GM21786 (cell line): ENCODE results near the gene FECH.
"Not testable (repeated sequence)": the region's sequence is repeated elsewhere in the genome, so short reads cannot be mapped to it uniquely, and the experiment has no call there.

ENCODE experiments used
- ATAC-seq: cut with Tn5 transposase; IDR thresholded peaks from one replicate; pipeline ENCODE4 v1.9.1; 2021; ENCODE audit not compliant: unreplicated experiment

FECH gene

DNA sequence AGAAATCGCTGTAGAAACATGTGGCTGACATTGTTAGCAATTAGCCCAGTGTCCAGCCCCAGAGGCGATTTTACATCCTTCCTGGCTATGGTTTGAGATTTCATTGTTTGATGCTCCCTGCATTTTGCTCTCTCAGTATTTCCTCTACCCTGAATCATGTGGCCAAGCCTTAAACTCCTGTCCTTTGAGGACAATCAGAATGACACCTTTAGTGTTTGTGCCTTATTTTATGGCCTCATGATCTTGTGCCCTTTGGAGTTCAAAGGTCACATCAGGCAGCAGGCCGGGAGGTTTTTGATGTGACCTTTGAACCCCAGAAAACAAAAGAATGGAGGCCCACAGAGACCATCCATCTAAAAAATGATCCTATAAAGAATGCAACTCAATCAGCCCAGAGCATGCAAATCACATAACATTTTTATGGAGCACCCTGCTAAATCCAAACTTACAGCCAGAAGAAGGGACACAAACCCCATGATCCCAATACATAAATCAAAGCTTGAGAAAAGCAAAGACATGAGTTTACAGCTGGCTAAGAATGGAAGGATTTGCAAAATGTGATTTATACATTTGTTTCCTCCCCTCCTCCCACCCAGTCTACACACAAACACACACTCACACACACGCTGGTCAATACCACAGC is 52.5 kb downstream of the FECH start:
- no peak for ATAC-seq

DNA sequence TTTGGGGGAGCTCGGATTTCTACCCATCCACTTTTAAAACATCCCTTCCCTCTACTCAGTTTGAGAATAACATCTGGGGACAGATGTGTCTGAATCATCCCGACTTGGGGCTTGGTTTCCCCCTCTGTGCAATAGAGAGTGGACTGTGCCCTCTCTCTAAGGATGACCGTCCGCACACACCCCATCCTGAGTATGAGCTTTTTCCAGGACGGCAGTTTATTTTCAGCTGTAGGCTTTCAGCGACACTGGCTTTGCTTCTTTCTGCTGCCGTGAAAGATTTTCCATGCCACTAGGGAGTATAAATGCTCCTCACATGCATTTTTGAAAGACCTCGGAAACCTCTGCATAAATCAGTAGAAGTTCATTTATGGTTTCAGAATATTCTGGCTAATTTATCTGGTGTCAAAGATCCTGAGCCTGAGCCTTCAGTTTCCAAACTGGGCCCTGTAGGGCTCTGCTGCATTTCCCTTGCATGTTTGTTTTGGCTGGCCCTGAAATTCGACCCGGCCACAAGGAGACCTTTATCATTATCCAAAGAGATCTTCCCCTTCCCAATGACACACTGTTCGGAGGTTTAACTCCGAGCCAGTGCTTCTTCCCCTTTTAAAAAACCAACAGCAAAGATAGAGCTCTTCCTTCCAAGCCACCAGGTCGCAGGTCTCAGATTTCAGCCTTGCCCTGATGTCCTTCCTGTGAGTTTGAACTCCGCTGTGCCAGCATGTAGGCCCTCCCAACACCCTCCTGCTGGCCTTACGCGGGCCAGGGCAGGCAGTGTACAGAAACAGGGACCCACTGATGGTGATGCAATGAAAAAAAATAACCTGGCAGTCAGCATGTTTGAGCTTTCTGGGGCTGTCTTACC is 53.3 kb downstream of the FECH start:
- ATAC-seq, result no peak

DNA sequence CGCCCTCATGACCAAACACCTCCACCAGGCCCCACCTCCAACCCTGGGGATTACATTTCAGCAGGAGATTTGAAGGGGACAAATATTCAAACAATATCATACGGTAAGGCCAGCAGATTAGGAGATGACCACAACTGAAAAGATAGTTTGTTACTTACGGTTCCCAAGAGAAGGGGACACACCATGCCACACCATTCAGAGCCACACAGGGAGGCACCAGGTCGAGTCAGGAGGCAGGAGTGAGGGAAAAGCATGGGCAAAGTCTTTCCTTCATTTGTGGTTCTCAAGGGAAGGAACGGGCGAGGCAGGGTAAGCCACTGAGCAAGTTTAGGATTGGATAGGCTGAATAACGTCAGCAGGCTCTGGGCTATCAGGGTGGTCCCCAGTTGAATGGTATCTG is 57.4 kb downstream of the FECH start:
- no peak for ATAC-seq

DNA sequence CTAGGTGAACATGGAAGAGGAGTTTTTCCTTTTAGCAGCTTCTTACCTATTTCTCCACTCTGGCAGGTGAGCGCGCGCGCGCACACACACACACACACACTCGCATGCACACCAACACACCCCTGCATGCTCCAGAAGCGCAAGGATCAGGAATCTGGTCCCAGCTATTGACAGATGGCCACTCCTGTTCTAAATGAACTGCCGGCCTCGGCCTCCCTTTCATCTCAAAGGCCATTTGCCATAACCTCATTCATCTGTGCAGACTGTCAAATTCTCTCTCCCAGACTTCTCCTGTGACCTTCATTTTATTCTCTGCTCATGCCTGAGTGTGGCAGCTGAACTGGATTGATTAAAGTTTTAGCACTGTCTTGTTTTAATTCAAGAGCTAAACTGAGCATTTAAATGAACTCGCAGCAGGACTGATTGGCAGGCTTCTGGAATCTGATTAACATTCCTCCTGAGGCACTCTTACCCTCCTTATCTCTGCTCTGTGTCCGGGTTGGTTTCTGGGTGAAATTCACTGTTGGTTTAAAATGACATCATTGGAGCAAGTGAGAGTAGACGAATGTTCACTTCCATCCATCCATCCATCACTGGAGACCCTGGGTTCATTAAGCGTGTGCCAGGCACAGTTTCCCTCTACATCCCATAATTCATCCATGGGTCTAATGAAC is 58.8 kb downstream of the FECH start:
- no peak for ATAC-seq

DNA sequence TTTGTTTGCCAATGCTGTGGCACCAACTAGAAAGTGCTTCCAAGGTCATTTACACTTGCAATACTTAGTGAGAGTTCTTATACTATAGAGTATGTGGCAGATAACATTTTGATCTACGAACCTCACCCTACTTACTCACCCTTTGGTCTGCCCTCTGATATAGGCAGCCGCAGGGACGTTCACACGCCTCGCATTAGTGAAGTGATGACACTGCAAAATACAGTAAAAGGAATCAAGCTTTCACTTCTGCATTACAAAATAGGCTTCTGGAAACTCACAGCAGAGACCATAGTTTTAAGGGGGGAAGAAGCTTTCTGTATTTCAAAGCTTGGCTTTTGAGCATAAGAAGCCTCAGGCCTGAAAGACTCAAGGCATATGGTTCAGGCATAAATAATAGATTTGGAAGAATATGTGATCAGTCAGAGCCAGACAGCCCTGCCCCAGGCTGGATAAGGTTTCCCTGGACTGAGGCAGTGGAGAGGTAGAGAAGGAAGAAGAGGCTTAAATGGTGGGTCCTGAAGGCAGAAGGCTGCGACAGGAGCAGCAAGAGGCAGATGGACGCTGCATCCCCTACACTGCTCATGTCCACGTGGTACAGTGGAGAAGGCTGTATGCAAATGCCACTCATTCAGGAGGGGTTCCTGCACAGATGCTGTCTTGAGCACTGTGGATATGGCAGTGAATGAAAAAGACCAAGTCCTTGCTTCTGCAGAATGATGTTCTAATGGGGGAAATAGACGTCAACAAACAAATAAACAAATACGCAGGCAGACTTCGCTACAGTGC is 63.1 kb downstream of the FECH start:
- ATAC-seq, result peak; percentile 78

DNA sequence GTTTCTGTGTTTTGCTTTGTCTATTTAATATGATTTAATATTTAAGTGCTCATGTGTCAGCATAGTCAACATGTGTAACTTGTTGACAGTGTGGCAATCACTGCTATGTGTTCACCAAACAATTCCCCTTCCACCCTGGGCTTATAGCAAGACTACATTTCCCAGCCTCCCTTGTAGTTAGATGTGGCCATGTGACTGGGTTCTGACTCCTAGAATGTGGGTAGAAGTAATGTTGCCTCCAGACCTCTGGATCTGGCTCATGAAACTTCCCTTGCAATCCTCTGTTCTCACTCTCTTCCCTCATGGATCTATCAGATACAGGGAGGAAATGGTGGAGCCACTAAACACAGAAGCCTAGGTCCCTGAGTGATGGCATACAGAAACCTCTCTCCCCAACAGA is 64.2 kb downstream of the FECH start:
- not testable (repeated sequence) for ATAC-seq

DNA sequence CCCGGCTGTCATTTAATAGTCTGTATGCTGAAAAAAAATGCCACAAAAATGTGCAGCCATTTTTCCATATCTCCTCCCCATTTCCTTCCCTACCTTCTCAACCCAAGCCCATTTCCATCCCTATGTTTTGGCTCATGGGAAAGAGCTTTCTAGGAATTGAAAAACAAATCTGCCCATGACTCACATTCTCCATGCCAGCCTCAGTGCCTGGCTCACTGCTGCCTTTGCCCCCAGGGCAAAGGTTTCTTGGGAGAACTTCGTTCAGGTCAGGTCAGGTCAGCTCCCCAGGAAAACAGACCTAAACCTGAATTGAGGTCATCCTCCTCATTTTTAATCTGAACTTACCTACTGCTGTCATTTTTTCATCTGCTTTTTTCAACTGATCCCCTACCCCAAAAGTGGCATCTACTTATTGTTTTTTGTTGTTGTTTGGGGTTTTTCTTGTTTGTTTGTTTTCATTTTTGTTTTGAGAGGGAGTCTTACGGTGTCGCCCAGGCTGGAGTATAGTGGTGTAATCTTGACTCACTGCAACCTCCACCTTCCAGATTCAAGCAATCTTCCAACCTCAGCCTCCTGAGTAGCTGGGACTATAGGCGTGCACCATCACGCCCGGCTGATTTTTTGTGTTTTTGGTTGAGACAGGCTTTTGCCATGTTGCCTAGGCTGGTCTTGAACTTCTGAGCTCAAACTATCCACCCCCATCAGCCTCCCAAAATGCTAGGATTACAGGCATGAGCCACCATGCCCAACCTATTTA is 66.7 kb downstream of the FECH start:
- ATAC-seq, result no peak

DNA sequence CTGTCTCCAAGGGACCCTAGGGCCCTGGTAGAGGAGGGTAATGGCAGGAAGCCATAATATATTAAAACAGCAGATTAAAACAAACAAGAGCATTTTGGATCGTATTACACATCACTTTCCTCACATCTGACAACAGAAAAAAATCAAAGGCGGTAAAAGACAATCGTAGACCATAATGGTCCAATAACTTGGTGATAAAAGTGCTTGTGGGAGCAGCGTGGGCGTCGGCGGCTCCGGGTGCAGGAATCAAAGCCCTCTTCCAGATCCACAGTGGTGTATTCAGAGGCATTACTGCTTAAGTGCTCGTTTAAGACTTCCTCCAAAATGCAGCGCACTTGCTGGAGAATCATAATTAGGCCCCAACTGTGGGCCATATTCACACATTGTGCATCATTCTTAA is 68.0 kb downstream of the FECH start:
- ATAC-seq, result no peak

DNA sequence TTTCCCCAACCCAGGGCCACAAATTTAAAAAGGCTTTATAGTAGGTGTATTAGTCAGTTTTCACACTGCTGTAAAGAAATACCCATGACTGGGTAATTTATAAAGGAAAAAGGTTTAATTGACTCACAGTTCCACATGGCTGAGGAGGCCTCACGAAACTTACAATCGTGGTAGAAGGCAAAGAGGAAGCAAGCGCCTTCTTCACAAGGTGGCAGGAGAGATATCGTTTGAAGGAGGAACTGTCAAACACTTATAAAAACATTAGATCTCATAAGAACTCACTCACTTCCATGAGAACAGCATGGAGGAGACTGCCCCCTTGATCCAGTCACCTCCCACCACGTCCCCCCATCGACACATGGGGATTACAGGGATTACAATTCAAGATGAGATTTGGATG is 70.4 kb downstream of the FECH start:
- ATAC-seq, result no peak

DNA sequence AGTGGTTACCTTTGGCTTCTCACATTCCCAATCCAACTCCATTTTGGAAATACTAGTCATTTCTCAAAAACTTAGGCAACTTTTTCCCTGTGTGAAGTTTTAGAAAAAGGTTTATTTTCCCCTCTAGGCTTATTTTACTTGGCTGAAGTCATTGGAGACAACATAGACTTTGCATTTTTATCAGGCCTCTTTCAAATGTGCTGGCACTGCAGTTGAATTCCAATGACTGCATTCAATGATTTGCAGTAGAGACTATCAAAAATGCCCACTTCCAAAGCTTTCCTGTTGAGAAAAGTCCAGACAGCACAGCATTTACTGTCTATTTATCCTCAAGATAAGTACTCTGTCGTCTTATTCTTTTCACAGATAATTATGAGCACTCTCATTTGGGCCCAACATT is 81.3 kb downstream of the FECH start:
- no peak for ATAC-seq

DNA sequence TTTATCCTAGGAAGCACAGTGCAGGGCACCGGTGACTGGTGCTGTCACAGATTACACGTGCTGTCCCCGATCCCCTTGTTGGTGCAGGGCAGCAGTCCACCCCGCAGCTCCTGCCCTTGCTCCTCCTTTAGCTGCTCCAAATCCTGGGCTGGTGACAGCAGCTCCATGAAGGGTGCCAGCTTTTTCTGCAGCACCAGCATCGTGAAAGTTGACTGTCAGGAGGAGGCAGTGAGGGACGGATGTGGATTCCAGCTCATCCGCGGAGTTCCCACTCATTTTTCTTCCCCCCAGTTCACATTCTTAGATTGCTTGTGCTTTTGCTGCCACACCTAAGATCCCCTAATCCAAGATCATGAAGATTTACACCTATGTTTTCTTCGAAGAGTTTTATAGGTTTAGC is 83.9 kb downstream of the FECH start:
- ATAC-seq, result no peak

DNA sequence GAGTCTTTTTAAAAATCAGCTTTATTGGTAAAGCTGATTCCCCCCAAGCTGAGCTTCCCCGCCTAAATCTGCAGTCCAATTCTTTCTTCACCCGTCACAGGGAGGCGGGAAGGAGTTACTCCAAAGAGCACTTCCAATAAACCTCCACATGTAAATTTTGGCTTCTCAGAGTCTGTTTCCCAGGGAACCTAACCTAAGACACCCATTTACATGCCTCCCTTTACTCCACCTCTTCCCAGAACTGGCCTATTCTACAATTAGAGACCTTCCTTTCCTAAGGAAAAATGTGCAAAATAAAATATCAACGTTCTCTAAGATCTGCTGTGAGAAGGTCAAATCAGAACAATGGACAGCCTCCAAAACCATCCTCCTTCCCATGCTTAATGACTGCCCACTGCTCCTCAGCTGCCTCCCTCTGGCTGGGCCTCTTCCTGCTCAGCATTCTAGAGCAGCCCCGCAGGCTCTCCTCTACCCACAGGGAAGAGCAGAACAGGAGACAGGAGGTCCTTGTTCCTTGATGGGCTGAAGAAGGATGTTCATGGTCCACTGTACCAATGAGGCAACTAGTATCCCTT is 87.7 kb downstream of the FECH start:
- ATAC-seq, result no peak
